WERI-Rb-1 (cell line): ENCODE measurements around the gene KLHL29.

ENCODE experiments used
- DNase-seq: peaks from one replicate; pipeline ENCODE4 v3.0.0-alpha.2; 2020
- H3K27ac ChIP-seq: fragments of 250-450 bp; sonication (Bioruptor Pico); 2 replicates; pipeline ENCODE4 v1.5.1; 2020; ENCODE audit warnings: mild to moderate bottlenecking, moderate library complexity
- H3K27me3 ChIP-seq: fragments of 250-450 bp; sonication (Bioruptor Pico); 2 replicates; pipeline ENCODE4 v1.5.1; 2021; ENCODE audit warnings: mild to moderate bottlenecking, low read depth, moderate library complexity; ENCODE audit not compliant: insufficient read depth, severe bottlenecking
- H3K36me3 ChIP-seq: fragments of 250-450 bp; sonication (Bioruptor Pico); 2 replicates; pipeline ENCODE4 v1.5.1; 2020; ENCODE audit warnings: mild to moderate bottlenecking, moderate library complexity
- H3K4me3 ChIP-seq: 2 replicates; pipeline ENCODE4 v1.5.1; 2011; ENCODE audit warnings: low read depth, mild to moderate bottlenecking, control low read depth, low read length
- H3K9me3 ChIP-seq: fragments of 250-450 bp; sonication (Bioruptor Pico); 2 replicates; pipeline ENCODE4 v1.5.1; 2021; ENCODE audit warnings: mild to moderate bottlenecking, moderate library complexity; ENCODE audit not compliant: severe bottlenecking
- CTCF ChIP-seq: IDR thresholded peaks from 2 replicates; pipeline ENCODE4 v1.5.1; 2011; ENCODE audit warnings: low read depth, mild to moderate bottlenecking, control low read depth, inconsistent platforms, low read length

KLHL29 gene

GRCh38 chr2:23528171-23528570 lies 143.2 kb downstream of the KLHL29 start:
- no peaks in the 10 kb centered on the region for H3K27me3 ChIP-seq
- no peaks in the 10 kb centered on the region for H3K9me3 ChIP-seq
- no peaks in the 10 kb centered on the region for H3K36me3 ChIP-seq
- H3K27ac ChIP-seq, result peak overlapping the region; percentile 8; the same call in 1 of the 2 replicates
- H3K4me3 ChIP-seq, result no peak overlapping the region
- TF ChIP-seq CTCF, result no peak
- DNase-seq, result no peak

GRCh38 chr2:23528690-23529089 lies 143.7 kb downstream of the KLHL29 start:
- H3K27me3 ChIP-seq, result no peaks in the 10 kb centered on the region

GRCh38 chr2:23529659-23530058 lies 144.7 kb downstream of the KLHL29 start:
- Histone ChIP-seq H3K36me3 (no peaks in the 10 kb centered on the region), H3K4me3 (no peak overlapping the region), H3K27me3 (no peaks in the 10 kb centered on the region), H3K9me3 (no peaks in the 10 kb centered on the region), H3K27ac (peak overlapping the region; percentile 66)
- no peak for DNase-seq
- TF ChIP-seq CTCF, result no peak

More at GRCh38 chr2:23528690-23529089, 143.7 kb downstream of the KLHL29 start:
- Histone ChIP-seq H3K4me3 (no peak overlapping the region), H3K27ac (peak overlapping the region; percentile 8; the same call in 1 of the 2 replicates), H3K36me3 (no peaks in the 10 kb centered on the region), H3K9me3 (no peaks in the 10 kb centered on the region)
- no peak for TF ChIP-seq CTCF
- no peak for DNase-seq

- peak overlapping the region; percentile 66 for H3K27ac ChIP-seq
- 0 out of 2 replicates have a peak overlapping the region, but pooled peaks have one; percentile 2 for H3K4me3 ChIP-seq
- no peaks in the 10 kb centered on the region; the same call in 1 of the 2 replicates for H3K36me3 ChIP-seq
- 0 out of 2 replicates have a peak, but pooled peaks have one; percentile 4 for TF ChIP-seq CTCF
- no peaks in the 10 kb centered on the region for H3K27me3 ChIP-seq
- DNase-seq, result peak; percentile 91
- no peaks in the 10 kb centered on the region for H3K9me3 ChIP-seq
Observed at GRCh38 chr2:23530206-23530908, 145.4 kb downstream of the KLHL29 start.

- H3K4me3 ChIP-seq, result no peak overlapping the region
- no peaks in the 10 kb centered on the region for H3K9me3 ChIP-seq
- H3K27me3 ChIP-seq, result no peaks in the 10 kb centered on the region
- H3K27ac ChIP-seq, result peak overlapping the region; percentile 66
- DNase-seq, result no peak
- no peak for TF ChIP-seq CTCF
- H3K36me3 ChIP-seq, result no peaks in the 10 kb centered on the region; the same call in 1 of the 2 replicates
Observed at GRCh38 chr2:23530909-23531276, 145.9 kb downstream of the KLHL29 start.
